ENCODE results near the gene GASK1A.

Gene GASK1A

GRCh38 chr3:43023066-43023465 lies 44.0 kb downstream of the GASK1A start:
- 83% methylated on average over 4 of the region's 4 CpGs for WGBS
- H3K9me3 ChIP-seq (ENCODE audit: insufficient read depth, low read depth, low read length): no peaks in the 10 kb centered on the region
- peaks cover 21% of the 10 kb centered on the region; the same call in 1 of the 2 replicates for H3K4me1 ChIP-seq (ENCODE audit: insufficient read depth, low read length)
- no peaks in the 10 kb centered on the region for H3K36me3 ChIP-seq (ENCODE audit: insufficient read depth, low read length)
- H3K27me3 ChIP-seq (ENCODE audit: insufficient read depth, low read length): no peaks in the 10 kb centered on the region
- H3K4me3 ChIP-seq (ENCODE audit: low read length): no peak overlapping the region
- no peak overlapping the region for H3K27ac ChIP-seq (ENCODE audit: low read depth, low read length)
- no peak overlapping the region for H3K9ac ChIP-seq (ENCODE audit: low read depth, low read length)

- WGBS: 76% methylated on average over 5 of the region's 5 CpGs
- H3K4me1 ChIP-seq (ENCODE audit: insufficient read depth, low read length): peaks cover 21% of the 10 kb centered on the region; the same call in 1 of the 2 replicates
- H3K36me3 ChIP-seq (ENCODE audit: insufficient read depth, low read length): no peaks in the 10 kb centered on the region
- no peaks in the 10 kb centered on the region for H3K9me3 ChIP-seq (ENCODE audit: insufficient read depth, low read depth, low read length)
- H3K27ac ChIP-seq (ENCODE audit: low read depth, low read length): no peak overlapping the region
- H3K4me3 ChIP-seq (ENCODE audit: low read length): no peak overlapping the region
- no peaks in the 10 kb centered on the region for H3K27me3 ChIP-seq (ENCODE audit: insufficient read depth, low read length)
- no peak overlapping the region for H3K9ac ChIP-seq (ENCODE audit: low read depth, low read length)
Measured at GRCh38 chr3:43023746-43024145, 44.6 kb downstream of the GASK1A start.

GRCh38 chr3:43024181-43024885 lies 45.2 kb downstream of the GASK1A start:
- WGBS: 89% methylated on average over 6 of the region's 6 CpGs

GRCh38 chr3:43025423-43025822 lies 46.3 kb downstream of the GASK1A start:
- whole genome bisulfite sequencing: 77% methylated on average over 5 of the region's 5 CpGs
- Histone ChIP-seq H3K27ac (ENCODE audit: low read depth, low read length) (no peak overlapping the region), H3K27me3 (ENCODE audit: insufficient read depth, low read length) (no peaks in the 10 kb centered on the region), H3K36me3 (ENCODE audit: insufficient read depth, low read length) (no peaks in the 10 kb centered on the region), H3K9me3 (ENCODE audit: insufficient read depth, low read depth, low read length) (no peaks in the 10 kb centered on the region), H3K4me1 (ENCODE audit: insufficient read depth, low read length) (peaks cover 21% of the 10 kb centered on the region; the same call in 1 of the 2 replicates), H3K9ac (ENCODE audit: low read depth, low read length) (no peak overlapping the region), H3K4me3 (ENCODE audit: low read length) (no peak overlapping the region)

More at GRCh38 chr3:43024181-43024885, 45.2 kb downstream of the GASK1A start:
- H3K27ac ChIP-seq (ENCODE audit: low read depth, low read length): no peak overlapping the region
- H3K4me1 ChIP-seq (ENCODE audit: insufficient read depth, low read length): peaks cover 21% of the 10 kb centered on the region; the same call in 1 of the 2 replicates
- no peak overlapping the region for H3K9ac ChIP-seq (ENCODE audit: low read depth, low read length)
- no peak overlapping the region for H3K4me3 ChIP-seq (ENCODE audit: low read length)
- H3K36me3 ChIP-seq (ENCODE audit: insufficient read depth, low read length): no peaks in the 10 kb centered on the region
- no peaks in the 10 kb centered on the region for H3K9me3 ChIP-seq (ENCODE audit: insufficient read depth, low read depth, low read length)
- no peaks in the 10 kb centered on the region for H3K27me3 ChIP-seq (ENCODE audit: insufficient read depth, low read length)

- Histone ChIP-seq H3K9me3 (ENCODE audit: insufficient read depth, low read depth, low read length) (no peaks in the 10 kb centered on the region), H3K27me3 (ENCODE audit: insufficient read depth, low read length) (no peaks in the 10 kb centered on the region), H3K9ac (ENCODE audit: low read depth, low read length) (no peak overlapping the region), H3K4me1 (ENCODE audit: insufficient read depth, low read length) (peaks cover 21% of the 10 kb centered on the region; the same call in 1 of the 2 replicates), H3K36me3 (ENCODE audit: insufficient read depth, low read length) (no peaks in the 10 kb centered on the region), H3K4me3 (ENCODE audit: low read length) (no peak overlapping the region), H3K27ac (ENCODE audit: low read depth, low read length) (no peak overlapping the region)
- 82% methylated on average over 1 of the region's 1 CpG for WGBS
Measured at GRCh38 chr3:43028001-43028400, 48.9 kb downstream of the GASK1A start.

- Histone ChIP-seq H3K36me3 (ENCODE audit: insufficient read depth, low read length) (no peaks in the 10 kb centered on the region), H3K9me3 (ENCODE audit: insufficient read depth, low read depth, low read length) (no peaks in the 10 kb centered on the region), H3K27me3 (ENCODE audit: insufficient read depth, low read length) (no peaks in the 10 kb centered on the region), H3K4me3 (ENCODE audit: low read length) (no peak overlapping the region), H3K27ac (ENCODE audit: low read depth, low read length) (no peak overlapping the region), H3K9ac (ENCODE audit: low read depth, low read length) (no peak overlapping the region), H3K4me1 (ENCODE audit: insufficient read depth, low read length) (peaks cover 14% of the 10 kb centered on the region; the same call in 1 of the 2 replicates)
- 88% methylated on average over 6 of the region's 6 CpGs for WGBS
Measured at GRCh38 chr3:43028678-43029490, 49.8 kb downstream of the GASK1A start.

- peaks cover 8% of the 10 kb centered on the region; the same call in 1 of the 2 replicates for H3K4me1 ChIP-seq (ENCODE audit: insufficient read depth, low read length)
- H3K27me3 ChIP-seq (ENCODE audit: insufficient read depth, low read length): no peaks in the 10 kb centered on the region
- no peak overlapping the region for H3K4me3 ChIP-seq (ENCODE audit: low read length)
- no peaks in the 10 kb centered on the region for H3K36me3 ChIP-seq (ENCODE audit: insufficient read depth, low read length)
- H3K9ac ChIP-seq (ENCODE audit: low read depth, low read length): no peak overlapping the region
- H3K27ac ChIP-seq (ENCODE audit: low read depth, low read length): no peak overlapping the region
- 93% methylated on average over 15 of the region's 15 CpGs for whole genome bisulfite sequencing
- H3K9me3 ChIP-seq (ENCODE audit: insufficient read depth, low read depth, low read length): no peaks in the 10 kb centered on the region
Measured at GRCh38 chr3:43030162-43030935, 51.2 kb downstream of the GASK1A start.

GRCh38 chr3:43031485-43031884 lies 52.4 kb downstream of the GASK1A start:
- no peak overlapping the region for H3K9ac ChIP-seq (ENCODE audit: low read depth, low read length)
- no peak overlapping the region for H3K4me3 ChIP-seq (ENCODE audit: low read length)
- H3K27me3 ChIP-seq (ENCODE audit: insufficient read depth, low read length): no peaks in the 10 kb centered on the region
- no peaks in the 10 kb centered on the region for H3K36me3 ChIP-seq (ENCODE audit: insufficient read depth, low read length)
- WGBS: 87% methylated on average over 4 of the region's 4 CpGs
- H3K9me3 ChIP-seq (ENCODE audit: insufficient read depth, low read depth, low read length): no peaks in the 10 kb centered on the region
- no peaks in the 10 kb centered on the region for H3K4me1 ChIP-seq (ENCODE audit: insufficient read depth, low read length)
- no peak overlapping the region for H3K27ac ChIP-seq (ENCODE audit: low read depth, low read length)

GRCh38 chr3:43031889-43032545 lies 52.9 kb downstream of the GASK1A start:
- Histone ChIP-seq H3K9ac (ENCODE audit: low read depth, low read length) (no peak overlapping the region), H3K9me3 (ENCODE audit: insufficient read depth, low read depth, low read length) (no peaks in the 10 kb centered on the region), H3K27me3 (ENCODE audit: insufficient read depth, low read length) (no peaks in the 10 kb centered on the region), H3K27ac (ENCODE audit: low read depth, low read length) (no peak overlapping the region), H3K4me3 (ENCODE audit: low read length) (no peak overlapping the region), H3K36me3 (ENCODE audit: insufficient read depth, low read length) (no peaks in the 10 kb centered on the region), H3K4me1 (ENCODE audit: insufficient read depth, low read length) (no peaks in the 10 kb centered on the region)
- WGBS: 92% methylated on average over 16 of the region's 16 CpGs

- no peak overlapping the region for H3K9ac ChIP-seq (ENCODE audit: low read depth, low read length)
- H3K9me3 ChIP-seq (ENCODE audit: insufficient read depth, low read depth, low read length): no peaks in the 10 kb centered on the region
- no peaks in the 10 kb centered on the region for H3K36me3 ChIP-seq (ENCODE audit: insufficient read depth, low read length)
- H3K4me3 ChIP-seq (ENCODE audit: low read length): no peak overlapping the region
- WGBS: 96% methylated on average over 23 of the region's 23 CpGs
- no peaks in the 10 kb centered on the region for H3K4me1 ChIP-seq (ENCODE audit: insufficient read depth, low read length)
- H3K27me3 ChIP-seq (ENCODE audit: insufficient read depth, low read length): no peaks in the 10 kb centered on the region
- no peak overlapping the region for H3K27ac ChIP-seq (ENCODE audit: low read depth, low read length)
Measured at GRCh38 chr3:43032646-43033628, 53.8 kb downstream of the GASK1A start.
